ENCODE results near the gene ZC3H15.
A peak's percentile ranks its signal among the peaks of the same experiment; 100 is the strongest.
"Not testable (repeated sequence)": the region's sequence is repeated elsewhere in the genome, so short reads cannot be mapped to it uniquely, and the experiment has no call there.

ZC3H15 gene

DNA sequence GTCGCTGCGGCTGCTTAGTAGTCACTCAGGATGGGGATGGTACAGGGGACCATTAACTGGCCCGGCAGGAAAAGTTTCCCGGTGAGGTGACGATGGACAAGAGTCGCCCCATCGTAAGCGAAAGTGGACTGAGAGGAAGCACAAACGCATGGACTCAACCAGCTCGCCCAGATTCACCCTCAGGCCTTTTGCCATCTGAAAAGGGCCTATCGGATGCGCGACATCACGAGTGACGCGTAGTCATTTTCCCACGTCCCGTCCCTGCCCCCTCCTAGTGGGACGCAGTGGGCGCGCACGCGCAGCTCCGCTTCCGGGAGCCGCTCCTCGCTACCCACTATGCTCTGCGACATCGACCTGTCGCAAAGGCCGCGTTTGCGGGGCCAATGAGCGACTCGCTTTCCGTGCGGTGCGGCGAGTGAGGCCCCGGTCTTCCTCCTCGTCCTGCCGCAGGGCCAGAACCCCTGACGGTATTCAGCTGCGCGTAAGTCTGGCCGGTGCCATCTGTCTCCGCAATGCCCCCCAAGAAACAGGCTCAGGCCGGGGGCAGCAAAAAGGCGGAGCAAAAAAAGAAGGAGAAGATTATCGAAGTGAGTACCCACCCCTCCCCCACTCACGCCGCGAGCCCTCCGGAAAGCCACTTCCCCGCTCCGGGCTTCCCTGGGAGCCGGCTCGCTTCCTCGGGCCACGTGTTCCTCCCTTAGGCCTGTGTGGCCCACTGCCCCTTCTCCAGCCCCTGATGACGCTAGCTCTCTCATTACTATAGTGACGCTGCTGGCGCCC lies at the start of gene ZC3H15:
Gene ZC3H15, plus strand, starts transcription at position 390 of the 780 bp plus-strand sequence. Its CDS starts 123 bp downstream, at position 513.
- peak; percentile 99 for DNase-seq (ENCODE audit: low read depth)

DNA sequence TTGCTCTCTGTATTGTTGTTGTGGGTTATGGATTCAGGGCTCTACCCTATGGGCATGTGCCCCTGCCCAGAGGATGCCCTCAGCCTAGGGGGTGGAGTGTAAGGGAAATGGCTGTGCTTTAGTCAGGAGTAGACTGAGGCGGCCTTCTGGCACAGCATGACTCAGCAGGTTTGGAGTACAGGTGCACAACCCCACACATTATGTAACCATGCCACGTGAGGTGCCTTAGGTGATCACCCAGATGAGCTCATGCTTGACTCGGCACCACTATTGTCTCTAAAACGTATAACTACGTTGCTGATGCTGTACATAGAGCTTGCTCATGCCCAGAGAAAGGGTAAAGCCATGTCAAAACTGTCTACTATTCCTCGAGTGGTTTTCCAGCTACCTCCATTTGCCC lies 48.3 kb upstream of the ZC3H15 start:
- no peak for DNase-seq (ENCODE audit: low read depth)

GRCh38 chr2:186439673-186440095 lies 46.4 kb upstream of the ZC3H15 start:
- DNase-seq (ENCODE audit: low read depth), result not testable (repeated sequence)

GRCh38 chr2:186440506-186440905 lies 45.6 kb upstream of the ZC3H15 start:
- no peak for DNase-seq (ENCODE audit: low read depth)

DNA sequence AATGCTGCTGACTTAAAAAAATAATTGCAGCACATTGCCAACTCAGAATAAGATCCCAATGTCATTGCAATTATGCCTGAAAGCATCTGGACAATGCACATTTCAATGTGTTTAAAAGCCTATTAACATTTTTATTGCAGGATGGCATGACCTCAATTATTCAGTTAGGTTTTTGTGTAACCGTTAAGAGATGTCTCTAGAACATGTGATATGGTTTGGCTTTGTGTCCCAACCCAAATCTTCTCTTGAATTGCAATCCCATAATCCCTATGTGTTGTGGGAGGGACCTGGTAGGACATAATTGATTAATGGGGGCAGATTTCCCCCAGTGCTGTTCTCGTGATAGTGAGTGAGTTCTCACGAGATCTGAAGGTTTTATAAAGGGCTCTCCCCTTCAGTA lies 43.2 kb upstream of the ZC3H15 start:
- no peak for DNase-seq (ENCODE audit: low read depth)

DNA sequence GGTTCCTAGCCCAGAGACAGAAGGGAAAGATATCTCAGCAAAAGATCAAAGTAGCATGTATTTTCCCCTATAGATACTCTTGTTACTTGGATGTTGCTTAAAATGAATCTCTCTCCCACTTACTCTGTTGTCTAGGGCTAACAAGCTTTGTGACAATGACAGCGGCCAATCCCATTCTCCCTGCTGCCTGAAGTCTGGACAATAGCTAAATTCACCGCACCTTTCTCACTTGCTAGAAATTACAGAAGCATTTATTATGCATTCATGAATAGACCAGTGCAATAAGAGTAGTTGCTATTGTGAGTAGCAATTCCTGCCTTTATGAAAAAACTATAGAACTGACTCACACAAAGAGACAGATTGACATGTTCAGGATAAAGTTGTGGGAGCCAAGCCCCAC lies 42.2 kb upstream of the ZC3H15 start:
- no peak for DNase-seq (ENCODE audit: low read depth)

GRCh38 chr2:186445506-186445905 lies 40.6 kb upstream of the ZC3H15 start:
- DNase-seq (ENCODE audit: low read depth), result no peak

GRCh38 chr2:186455613-186456012 lies 30.4 kb upstream of the ZC3H15 start:
- no peak for DNase-seq (ENCODE audit: low read depth)

DNA sequence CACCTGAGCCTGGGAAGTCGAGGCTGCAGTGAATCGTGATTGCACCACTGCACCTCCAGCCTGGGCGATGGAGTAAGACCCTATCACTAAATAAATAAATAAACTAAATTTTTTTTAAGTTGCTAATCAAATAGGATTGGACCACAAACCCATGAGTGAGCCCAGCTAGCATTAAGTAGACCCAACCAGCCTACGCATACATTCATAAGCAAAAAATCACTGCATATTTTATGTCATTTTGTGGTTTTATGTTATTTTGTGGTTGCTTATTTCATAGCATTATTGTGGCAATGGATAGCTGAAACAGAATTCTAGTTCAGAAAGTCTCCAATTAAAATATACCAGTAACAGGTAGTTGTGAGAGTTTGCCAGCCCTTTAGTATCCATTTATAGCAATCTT lies 29.1 kb upstream of the ZC3H15 start:
- DNase-seq (ENCODE audit: low read depth), result peak; percentile 94

GRCh38 chr2:186457908-186458307 lies 28.2 kb upstream of the ZC3H15 start:
- DNase-seq (ENCODE audit: low read depth), result no peak

GRCh38 chr2:186459009-186459408 lies 27.1 kb upstream of the ZC3H15 start:
- peak; percentile 56 for DNase-seq (ENCODE audit: low read depth)

DNA sequence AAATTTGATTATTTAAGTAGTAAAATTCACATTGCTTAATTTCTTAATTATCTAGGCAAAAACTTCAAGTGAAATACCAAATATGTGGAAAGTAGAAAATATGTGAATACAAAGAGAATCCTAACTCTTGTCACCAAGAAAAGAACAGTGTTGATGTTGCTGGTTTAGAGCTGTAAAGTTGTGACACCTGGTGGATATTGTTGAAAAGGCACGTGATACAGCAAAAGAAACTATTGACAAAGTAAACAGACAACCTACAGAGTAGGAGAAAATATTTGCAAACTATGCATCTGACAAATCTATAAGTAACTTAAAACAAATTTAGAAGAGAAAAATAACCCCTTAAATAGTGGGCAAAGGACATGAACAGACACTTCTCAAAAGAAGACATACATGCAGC lies 25.6 kb upstream of the ZC3H15 start:
- peak; percentile 47 for DNase-seq (ENCODE audit: low read depth)

DNA sequence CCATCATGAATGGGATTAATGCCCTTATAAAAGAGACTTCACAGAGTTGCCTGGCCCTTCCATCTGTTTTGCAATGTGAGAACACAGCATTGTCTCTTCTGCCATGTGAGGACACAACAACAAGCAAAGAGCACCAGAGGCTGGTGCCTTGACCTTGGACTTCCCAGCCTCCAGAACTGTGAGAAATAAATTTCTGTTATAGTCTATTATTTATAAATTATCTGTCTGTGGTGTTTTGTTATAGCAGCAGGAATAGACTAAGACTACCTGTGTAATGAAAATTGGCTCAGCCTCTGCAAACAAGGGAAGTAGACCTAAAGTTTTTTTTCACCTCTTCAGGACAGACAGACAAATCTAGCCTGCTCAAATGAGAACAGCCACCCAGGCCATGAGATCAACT lies 19.3 kb upstream of the ZC3H15 start:
- DNase-seq (ENCODE audit: low read depth), result no peak

DNA sequence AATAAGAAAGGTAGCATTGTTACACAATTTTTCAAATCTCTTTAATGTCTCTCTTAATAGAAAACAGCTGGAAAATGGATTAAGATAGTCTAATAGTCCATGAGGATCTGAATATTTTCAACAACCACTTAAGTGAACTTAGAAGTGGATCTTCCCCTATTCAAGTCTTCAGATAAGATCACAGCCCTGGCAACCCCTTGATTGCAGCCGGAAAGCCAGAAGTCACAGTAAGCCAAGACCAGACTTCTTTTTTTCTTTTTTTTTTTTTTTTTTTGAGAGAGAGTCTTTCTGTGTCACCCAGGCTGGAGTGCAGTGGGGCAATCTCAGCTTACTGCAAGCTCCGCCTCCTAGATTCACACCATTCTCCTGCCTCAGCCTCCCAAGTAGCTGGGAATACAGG lies 18.6 kb upstream of the ZC3H15 start:
- no peak for DNase-seq (ENCODE audit: low read depth)

DNA sequence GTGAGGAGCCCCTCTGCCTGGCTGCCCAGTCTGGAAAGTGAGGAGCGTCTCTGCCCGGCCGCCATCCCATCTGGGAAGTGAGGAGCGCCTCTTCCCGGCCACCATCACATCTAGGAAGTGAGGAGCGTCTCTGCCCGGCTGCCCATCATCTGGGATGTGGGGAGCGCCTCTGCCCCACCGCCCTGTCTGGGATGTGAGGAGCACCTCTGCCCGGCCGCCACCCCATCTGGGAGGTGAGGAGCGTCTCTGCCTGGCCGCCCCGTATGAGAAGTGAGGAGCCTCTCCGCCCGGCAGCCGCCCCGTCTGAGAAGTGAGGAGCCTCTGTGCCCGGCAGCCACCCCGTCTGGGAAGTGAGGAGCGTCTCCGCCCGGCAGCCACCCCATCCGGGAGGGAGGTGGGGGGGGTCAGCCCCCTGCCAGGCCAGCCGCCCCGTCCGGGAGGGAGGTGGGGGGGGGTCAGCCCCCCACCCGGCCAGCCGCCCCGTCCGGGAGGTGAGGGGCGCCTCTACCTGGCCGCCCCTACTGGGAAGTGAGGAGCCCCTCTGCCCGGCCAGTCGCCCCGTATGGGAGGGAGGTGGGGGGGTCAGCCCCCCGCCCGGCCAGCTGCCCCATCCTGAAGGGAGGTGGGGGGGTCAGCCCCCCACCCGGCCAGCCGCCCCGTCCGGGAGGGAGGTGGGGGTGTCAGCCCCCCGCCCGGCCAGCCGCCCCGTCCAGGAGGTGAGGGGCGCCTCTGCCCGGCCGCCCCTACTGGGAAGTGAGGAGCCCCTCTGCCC lies 13.2 kb upstream of the ZC3H15 start:
- DNase-seq (ENCODE audit: low read depth), result not testable (repeated sequence)

GRCh38 chr2:186474239-186474638 lies 11.8 kb upstream of the ZC3H15 start:
- DNase-seq (ENCODE audit: low read depth), result not testable (repeated sequence)

DNA sequence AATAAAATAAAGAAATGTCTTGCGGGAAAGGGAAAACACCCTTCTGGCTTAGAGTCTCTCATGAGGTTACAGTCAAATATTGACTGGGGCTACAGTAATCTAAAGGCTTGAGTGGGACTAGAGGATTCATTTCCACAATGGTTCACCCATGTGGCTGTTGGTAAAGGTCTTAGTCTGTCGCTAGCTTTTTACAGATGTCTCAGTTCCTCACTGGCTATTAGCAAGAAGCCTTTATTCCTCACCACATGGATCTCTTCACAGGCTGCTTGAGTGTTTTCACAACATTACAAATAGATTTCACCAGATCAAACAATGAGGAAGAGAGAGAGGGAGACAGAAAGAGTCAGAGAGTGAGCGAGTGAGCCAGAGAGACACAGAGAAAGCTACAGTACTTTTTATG lies 8.3 kb upstream of the ZC3H15 start:
- DNase-seq (ENCODE audit: low read depth), result no peak

DNA sequence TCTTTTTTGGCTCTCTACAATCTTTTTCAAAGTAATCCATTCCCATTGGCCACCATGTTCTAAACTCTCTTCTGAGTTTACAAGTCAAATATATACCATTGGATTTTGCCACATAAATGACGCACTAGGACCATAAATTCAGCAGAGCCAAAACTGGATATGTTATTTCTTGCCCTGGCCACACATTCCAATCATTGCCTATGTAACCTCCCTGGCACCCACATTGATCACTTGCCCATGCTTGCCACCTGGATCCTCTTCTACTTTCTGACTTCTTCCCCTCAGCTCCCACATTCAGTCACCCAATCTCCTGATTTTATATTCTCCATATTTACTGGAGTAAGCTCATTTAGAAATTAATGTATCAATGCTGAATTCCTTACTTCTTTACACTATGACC lies 5.1 kb upstream of the ZC3H15 start:
- DNase-seq (ENCODE audit: low read depth), result no peak

- no peak for DNase-seq (ENCODE audit: low read depth)
Measured at GRCh38 chr2:186484062-186484735, 1.9 kb upstream of the ZC3H15 start.

- no peak for DNase-seq (ENCODE audit: low read depth)
Measured at GRCh38 chr2:186485576-186485870, 537 bp upstream of the ZC3H15 start.

- peak; percentile 50 for DNase-seq (ENCODE audit: low read depth)
Measured at GRCh38 chr2:186486651-186487647, 889 bp downstream of the ZC3H15 start.

All from ELR (cell line).